HG03342 (cell line): ENCODE results near the gene USPL1.

Experiments
- ATAC-seq: cut with Tn5 transposase; IDR thresholded peaks from one replicate; pipeline ENCODE4 v1.9.1; 2021; ENCODE audit warnings: mild to moderate bottlenecking, moderate library complexity; ENCODE audit not compliant: unreplicated experiment

Gene USPL1

DNA sequence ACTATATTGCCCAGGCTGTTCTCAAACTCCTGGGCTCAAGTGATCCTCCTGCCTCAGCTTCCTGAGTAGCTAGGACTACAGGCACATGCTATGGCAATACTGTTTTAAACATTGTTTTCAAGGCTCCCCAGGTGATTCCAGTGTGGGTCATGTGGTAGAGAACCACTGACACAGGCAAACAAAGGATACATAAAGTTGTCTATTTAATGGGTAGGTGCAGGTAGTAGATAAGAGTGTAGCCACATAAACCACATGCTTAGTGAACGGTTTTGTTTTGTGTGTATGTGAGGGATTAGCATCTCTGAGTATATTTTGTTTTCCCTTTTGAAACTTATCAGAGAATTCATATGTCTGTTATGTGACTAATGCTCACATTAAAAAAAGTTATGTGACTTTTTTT, 36.7 kb downstream of the USPL1 start:
- ATAC-seq, result no peak

GRCh38 chr13:30656178-30656577, 38.5 kb downstream of the USPL1 start:
- no peak for ATAC-seq

GRCh38 chr13:30659980-30660379, 42.3 kb downstream of the USPL1 start:
- ATAC-seq, result no peak

DNA sequence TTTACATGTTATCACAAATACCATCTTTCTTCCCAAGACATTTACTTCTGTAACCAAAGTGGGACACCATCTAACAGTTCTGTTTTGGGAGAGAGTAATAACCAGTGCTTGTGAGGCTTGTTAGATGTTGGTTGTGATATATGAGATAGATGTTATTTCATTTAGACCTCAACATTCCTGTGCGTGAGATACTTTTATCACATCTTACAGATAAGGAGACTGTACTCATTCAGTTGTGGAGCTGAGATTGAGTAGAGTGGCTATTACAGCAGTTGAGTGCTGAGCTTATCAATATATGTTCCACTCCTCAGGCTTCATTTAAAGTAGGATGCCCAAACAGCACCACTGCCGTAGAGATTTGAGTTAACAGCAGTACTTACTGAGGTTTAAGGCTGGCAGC, 43.1 kb downstream of the USPL1 start:
- no peak for ATAC-seq

- no peak for ATAC-seq
Measured at GRCh38 chr13:30664689-30665275, 47.1 kb downstream of the USPL1 start.

DNA sequence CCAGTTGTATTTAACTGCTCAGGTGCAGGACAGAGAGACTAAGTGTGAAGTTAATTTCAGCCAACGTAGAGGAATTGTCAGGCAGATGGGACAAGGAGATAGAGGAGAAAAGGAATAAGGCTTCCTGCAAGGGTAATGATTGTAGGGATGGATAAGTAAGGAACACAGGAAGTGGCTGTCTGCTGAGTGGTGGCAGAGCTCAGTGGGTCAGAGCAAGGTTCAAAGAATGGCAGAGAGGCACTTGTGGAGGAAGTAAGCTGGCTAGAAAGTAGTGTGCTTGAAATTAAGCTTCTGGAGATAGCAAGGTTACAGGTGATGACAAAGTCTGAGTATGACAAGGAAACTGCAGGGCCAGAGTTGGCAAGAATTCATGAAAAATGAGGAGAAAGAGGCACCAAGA, 47.9 kb downstream of the USPL1 start:
- no peak for ATAC-seq

DNA sequence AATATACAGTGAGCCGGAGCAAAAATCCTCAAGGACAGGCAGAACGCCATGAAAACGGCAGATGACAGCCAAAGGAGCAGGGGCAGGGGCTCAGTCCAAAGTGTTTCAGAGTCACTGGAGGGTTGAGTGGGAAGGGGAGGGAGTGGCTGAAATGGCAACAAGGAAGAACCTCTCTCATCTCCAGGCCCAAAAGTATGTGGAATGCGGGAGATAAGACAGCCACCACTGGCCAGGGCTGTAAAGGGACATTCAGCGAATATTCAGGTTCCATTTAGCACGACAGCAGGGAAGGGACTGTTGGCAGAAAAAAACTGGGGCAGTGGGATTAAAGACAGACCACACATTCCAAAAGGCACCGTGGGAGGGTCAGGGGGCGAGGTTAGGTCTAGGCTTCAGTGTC, 48.4 kb downstream of the USPL1 start:
- ATAC-seq, result no peak

- no peak for ATAC-seq
Measured at GRCh38 chr13:30667014-30667413, 49.3 kb downstream of the USPL1 start.

DNA sequence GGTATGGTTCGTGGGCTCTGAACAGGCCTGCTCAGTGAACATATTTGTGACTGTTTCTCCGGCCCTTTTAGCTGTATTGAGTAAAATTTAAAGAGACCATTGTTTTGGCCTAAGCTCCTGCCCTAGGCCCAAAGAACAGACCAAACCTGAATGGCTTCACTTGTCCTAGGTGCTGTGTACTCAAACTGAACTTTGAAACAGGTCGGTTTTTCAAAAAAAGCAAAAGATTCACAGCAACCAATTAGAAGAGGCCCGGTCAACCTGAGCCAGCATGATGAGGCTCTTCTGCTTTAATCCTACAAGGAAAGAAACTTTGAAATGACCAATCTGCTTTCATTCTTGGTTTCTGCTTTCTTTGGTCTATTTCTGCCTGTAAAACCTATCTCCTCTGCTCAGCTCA, 50.6 kb downstream of the USPL1 start:
- ATAC-seq, result no peak

DNA sequence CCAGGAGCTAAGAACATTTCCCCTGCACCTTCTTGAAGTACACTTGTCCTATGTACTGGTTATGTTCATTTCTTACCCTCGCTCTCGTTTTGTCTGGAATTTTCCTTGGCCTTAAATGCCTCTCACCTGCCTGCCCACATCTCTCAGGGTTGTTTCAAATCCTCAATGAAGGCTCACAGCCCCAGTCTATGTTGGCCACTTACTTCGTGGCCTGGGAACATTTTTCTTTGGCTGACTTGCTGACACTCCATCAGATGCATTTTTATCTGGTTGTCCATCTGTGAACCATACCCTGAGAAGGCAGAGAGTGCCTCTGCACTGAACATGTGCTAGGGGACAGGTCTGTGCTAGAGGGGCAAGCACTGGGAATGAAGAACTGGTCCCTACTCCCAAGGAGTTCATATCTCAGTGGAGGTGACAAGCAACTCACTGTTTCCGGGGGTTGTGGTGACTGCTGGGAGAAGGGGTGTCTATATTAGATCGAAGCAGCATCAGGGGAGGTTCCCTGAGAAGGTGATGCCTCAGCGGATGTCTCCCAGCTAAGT, 53.6 kb downstream of the USPL1 start:
- ATAC-seq, result no peak

- ATAC-seq, result peak; percentile 90
Measured at GRCh38 chr13:30673669-30674521, 56.2 kb downstream of the USPL1 start.

DNA sequence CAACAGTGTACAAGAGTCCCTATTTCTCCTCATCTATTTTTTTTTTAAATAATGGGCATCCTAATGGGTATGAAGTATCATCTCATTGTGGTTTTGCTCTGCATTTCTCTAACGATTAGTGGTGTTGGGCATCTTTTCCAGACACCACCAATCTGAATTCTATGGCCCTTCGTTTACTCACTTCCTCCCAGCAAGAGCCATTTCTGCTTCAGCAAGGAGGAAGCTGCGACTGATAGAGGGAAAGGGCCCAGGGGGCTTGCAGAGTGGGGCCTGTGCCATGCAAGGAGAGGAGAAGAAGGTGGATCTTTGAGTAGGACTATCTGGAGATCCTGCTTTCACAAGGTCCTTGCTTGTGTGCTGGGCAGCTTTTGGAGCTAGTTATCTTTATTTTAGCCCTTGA, 58.0 kb downstream of the USPL1 start:
- no peak for ATAC-seq

DNA sequence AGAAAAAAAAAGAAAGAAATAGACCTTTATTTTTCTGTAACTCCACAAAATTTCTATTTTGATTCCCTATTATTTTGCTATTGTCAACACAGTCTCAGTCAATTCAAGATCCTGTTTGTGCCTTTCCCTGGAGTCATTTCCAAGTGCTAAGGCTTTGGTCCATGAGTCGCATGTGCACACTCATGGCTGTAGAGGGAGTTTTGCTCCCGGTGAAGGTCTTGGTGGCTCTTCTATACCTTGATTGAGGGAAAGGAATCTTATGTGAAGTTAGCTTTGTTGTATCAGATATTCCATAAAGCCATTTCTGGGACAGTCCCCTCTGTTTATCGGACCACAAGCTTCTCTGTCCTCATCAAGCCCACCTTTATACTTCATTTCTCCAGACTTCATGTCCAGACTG, 59.0 kb downstream of the USPL1 start:
- ATAC-seq, result no peak

GRCh38 chr13:30679483-30680330, 62.0 kb downstream of the USPL1 start:
- no peak for ATAC-seq

DNA sequence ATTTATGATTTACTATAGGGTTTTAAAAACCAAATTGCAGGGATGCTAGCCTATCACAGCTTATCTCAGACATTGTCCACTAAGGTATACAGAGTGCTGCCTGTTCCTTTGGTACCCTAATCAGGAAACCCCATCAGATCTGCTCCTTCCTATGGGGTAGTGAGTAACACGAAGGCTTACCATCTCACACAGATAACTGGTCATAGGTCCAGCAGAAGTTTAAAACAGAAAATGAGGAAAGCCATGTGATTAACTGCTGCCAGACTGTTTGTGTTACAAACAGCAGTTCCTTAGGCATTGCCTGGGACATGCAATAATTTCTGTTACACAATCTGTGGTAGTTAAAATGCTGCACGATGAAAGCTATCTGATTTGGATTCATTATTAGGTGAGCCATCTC, 64.1 kb downstream of the USPL1 start:
- no peak for ATAC-seq

- ATAC-seq, result no peak
Measured at GRCh38 chr13:30685320-30685859, 67.7 kb downstream of the USPL1 start.

DNA sequence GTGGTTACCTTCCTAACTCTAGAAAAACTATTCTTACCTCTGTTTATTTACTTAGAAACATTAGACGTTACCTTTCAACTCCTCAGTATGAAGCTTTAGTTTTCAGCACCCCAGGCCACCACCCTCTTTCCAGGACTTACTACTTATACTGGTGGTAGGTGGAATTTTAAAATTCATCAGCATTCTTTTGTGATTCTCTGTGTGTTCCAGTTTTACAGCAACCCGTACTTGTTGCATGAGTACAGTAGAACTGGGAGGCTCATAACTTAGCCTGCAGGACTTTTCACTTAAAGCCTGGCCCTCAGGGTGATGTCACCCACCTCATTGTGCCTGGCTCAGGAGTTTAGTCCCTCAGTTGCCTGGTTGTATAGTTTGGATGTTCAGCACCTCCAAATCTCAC, 68.3 kb downstream of the USPL1 start:
- ATAC-seq, result no peak

DNA sequence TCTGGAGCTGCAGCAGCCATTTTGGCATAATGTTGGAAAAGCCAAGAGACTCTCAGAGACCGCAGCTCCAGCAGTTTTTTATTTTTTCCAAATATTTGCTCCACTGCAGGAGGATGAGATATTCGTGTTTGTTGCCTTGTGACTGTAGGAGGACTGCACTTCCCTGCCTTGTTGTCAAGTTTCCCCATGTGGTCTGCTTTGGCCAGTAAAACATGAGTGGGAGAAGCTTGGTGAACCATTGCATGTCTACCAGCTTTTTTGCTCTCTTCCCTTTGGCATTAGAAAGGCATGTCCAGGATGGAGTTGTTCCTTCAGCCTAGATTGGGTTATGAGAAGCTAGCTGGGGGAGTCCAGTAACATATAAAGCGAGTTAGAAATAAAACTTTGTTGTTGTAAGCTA, 69.9 kb downstream of the USPL1 start:
- ATAC-seq, result no peak

GRCh38 chr13:30689752-30690151, 72.0 kb downstream of the USPL1 start:
- ATAC-seq, result no peak

DNA sequence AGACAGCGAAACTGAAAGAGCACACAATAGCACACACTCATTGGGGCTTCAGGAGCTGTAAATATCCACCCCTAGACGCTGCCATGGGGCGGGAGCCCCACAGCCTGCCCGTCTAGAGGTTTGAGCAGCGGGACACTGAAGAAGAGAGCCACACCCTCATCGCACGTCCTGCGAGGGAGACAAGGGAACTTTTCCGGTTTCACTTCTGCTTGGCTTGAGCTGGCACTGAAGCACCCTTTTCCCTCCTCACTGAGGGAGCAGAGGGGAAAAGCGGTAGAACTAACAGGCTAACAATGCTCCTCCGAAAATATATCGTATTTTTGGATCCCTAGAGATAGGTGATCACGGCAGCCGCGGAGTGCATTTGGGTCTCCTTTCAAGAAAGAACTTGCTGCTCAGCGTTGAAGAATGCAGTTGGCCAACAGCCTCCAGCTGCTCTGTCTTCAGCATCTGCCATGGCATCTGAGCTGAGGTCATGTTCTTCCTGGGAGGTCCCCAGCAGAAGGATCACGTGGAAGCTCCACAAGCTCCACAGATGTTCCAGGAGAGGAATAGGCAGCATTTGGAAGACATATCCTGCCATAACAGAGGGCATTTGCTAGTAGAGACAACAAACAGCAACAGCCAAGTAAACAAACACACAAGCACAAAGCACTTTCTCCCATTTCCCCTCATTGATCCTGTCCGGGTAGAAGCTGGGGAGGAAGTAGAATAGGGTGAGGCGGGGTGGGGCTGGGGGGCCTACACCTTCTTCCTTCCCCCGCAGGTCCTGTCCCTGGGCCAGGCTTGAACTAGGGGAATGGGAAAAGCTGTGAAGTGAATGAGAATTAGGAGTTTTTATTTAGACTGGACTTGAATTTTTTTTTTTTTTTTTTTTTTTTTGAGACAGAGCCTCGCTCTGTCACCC, 72.8 kb downstream of the USPL1 start:
- peak; percentile 85 for ATAC-seq
